Measurements from ENCODE around the gene C16orf74.

C16orf74 gene

DNA sequence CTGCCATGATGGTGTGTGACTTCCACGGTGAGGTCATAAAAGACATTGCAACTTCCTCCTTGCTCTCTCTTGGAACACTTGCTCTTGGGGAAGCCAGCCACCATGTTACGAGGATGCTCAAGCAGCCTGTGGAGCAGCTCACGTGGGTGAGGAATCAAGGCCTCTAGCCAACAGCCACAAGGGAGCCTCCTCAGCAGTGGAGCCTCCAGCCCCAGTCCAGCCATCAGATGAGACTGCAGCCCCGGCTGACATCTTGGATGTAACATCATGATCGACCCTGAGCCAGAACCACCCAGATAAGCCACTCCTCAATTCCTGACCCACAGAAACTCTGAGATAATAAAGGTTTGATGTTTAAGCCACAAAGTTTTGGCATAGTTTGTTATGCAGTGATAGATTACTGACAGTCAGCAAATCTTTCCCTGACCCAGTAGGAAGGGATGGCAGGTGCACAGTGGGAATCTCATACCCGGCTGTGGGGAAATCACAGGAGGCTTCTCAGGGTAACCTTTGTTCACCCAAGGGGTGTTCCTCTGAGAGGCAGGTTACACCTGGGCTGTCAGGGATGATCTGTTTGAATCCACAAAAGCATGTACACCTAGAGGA, 38.8 kb downstream of the C16orf74 start:
- Histone ChIP-seq H3K36me3 (replicated peaks; ENCODE audit: insufficient read depth, low read length) (no peaks in the 10 kb centered on the region), H3K27ac (ENCODE audit: low read length) (no peak overlapping the region), H3K4me2 (ENCODE audit: low read depth, low read length) (no peak overlapping the region), H3K27me3 (replicated peaks; ENCODE audit: insufficient read depth, low read length) (peaks cover 18% of the 10 kb centered on the region; the same call in 1 of the 2 replicates), H3K4me1 (ENCODE audit: low read length) (no peaks in the 10 kb centered on the region), H3K9ac (ENCODE audit: low read length) (no peak overlapping the region), H3K4me3 (ENCODE audit: low read length) (no peak overlapping the region), H3F3A (ENCODE audit: insufficient read depth, low read length) (no peaks in the 10 kb centered on the region), H3K9me2 (replicated peaks; ENCODE audit: insufficient read depth, low read length) (no peaks in the 10 kb centered on the region), H4K20me1 (ENCODE audit: insufficient read depth, low read length) (no peaks in the 10 kb centered on the region), H3K79me2 (ENCODE audit: low read length) (no peaks in the 10 kb centered on the region), H2AFZ (ENCODE audit: low read length) (no peak overlapping the region), H3K9me3 (replicated peaks; ENCODE audit: insufficient read depth, low read length) (no peaks in the 10 kb centered on the region)
- DNase-seq: no peak
- TF ChIP-seq, protein P1, sequence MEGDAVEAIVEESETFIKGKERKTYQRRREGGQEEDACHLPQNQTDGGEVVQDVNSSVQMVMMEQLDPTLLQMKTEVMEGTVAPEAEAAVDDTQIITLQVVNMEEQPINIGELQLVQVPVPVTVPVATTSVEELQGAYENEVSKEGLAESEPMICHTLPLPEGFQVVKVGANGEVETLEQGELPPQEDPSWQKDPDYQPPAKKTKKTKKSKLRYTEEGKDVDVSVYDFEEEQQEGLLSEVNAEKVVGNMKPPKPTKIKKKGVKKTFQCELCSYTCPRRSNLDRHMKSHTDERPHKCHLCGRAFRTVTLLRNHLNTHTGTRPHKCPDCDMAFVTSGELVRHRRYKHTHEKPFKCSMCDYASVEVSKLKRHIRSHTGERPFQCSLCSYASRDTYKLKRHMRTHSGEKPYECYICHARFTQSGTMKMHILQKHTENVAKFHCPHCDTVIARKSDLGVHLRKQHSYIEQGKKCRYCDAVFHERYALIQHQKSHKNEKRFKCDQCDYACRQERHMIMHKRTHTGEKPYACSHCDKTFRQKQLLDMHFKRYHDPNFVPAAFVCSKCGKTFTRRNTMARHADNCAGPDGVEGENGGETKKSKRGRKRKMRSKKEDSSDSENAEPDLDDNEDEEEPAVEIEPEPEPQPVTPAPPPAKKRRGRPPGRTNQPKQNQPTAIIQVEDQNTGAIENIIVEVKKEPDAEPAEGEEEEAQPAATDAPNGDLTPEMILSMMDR (IDR thresholded peaks at IDR 0.05; ENCODE audit: low read length): no peak
- no peak for TF ChIP-seq EZH2phosphoT487 (IDR thresholded peaks at IDR 0.05; ENCODE audit: low read length)
- no peak for TF ChIP-seq EZH2 (optimal IDR thresholded peaks at IDR 0.05; ENCODE audit: low read depth, low read length)

DNA sequence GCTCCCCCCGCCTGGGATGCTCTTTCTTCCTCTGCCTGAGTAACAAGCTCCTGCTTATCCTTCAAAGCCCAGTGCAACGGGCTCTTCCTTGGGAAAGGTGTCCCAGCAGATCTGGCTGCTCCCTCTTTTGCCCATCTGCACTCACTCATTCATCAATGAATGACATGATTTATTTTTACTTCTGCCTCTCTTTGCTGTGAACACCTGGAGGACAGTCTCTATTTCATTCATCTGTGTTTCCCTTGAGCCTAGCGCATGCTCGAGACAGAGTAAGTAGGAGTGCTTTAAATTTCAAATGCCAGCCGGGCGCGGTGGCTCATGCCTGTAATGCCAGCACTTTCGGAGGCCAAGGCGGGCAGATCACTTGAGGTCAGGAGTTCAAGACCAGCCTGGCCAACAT, 40.2 kb downstream of the C16orf74 start:
- no peak overlapping the region for H2AFZ ChIP-seq (ENCODE audit: low read length)
- H3K9me3 ChIP-seq (replicated peaks; ENCODE audit: insufficient read depth, low read length): no peaks in the 10 kb centered on the region
- TF ChIP-seq EZH2phosphoT487 (IDR thresholded peaks at IDR 0.05; ENCODE audit: low read length) (no peak), EZH2 (optimal IDR thresholded peaks at IDR 0.05; ENCODE audit: low read depth, low read length) (no peak)
- TF ChIP-seq, protein P1 (IDR thresholded peaks at IDR 0.05; ENCODE audit: low read length): no peak
- peaks cover 6% of the 10 kb centered on the region; the same call in 1 of the 2 replicates for H3K27me3 ChIP-seq (replicated peaks; ENCODE audit: insufficient read depth, low read length)
- H3K4me2 ChIP-seq (ENCODE audit: low read depth, low read length): no peak overlapping the region
- H3F3A ChIP-seq (ENCODE audit: insufficient read depth, low read length): no peaks in the 10 kb centered on the region
- H3K9me2 ChIP-seq (replicated peaks; ENCODE audit: insufficient read depth, low read length): no peaks in the 10 kb centered on the region
- no peak overlapping the region for H3K4me3 ChIP-seq (ENCODE audit: low read length)
- H3K79me2 ChIP-seq (ENCODE audit: low read length): no peaks in the 10 kb centered on the region
- H3K9ac ChIP-seq (ENCODE audit: low read length): no peak overlapping the region
- no peak overlapping the region for H3K27ac ChIP-seq (ENCODE audit: low read length)
- H3K4me1 ChIP-seq (ENCODE audit: low read length): no peaks in the 10 kb centered on the region
- DNase-seq: no peak
- no peaks in the 10 kb centered on the region for H3K36me3 ChIP-seq (replicated peaks; ENCODE audit: insufficient read depth, low read length)
- no peaks in the 10 kb centered on the region for H4K20me1 ChIP-seq (ENCODE audit: insufficient read depth, low read length)

DNA sequence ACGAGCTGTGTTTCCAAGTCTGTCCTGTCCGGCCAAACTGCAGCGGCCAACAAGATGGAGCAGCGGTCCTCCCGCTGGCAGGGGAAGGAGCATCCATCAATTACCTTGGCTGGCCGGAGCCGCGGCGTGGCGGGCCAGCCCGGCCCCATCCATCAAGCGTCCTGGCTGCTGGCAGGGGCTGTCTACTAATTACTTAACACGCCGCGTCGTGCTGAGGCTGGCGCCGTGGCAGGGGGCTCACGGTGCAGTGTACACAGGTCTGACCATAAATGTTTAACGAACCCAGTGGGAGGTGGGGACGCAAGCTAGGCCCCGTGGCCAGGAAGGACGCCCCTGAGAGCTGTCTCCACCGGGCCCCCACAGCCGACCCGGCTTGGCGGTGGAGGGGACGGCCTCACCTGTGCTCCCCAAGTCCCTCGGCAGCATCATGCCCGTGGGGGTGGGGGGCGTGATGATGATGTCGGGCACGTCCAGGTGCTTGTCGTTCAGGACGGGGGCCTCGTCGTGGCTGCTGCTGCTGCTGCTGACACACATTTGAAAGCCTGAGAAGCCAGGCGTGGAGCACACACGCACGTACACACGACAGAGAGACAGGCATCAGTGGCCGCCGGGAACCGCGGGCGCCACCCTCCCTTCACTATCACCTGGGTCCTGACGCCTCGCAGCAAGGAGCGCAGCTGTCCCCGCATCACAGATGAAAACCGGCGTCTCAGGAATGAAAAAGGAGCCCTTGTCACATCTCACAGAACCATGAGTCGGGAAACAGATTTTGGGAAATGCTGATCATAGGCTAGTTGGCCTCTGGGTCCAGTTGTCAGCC, 40.9 kb downstream of the C16orf74 start:
- no peaks in the 10 kb centered on the region for H3K9me3 ChIP-seq (replicated peaks; ENCODE audit: insufficient read depth, low read length)
- no peaks in the 10 kb centered on the region for H3K4me1 ChIP-seq (ENCODE audit: low read length)
- no peaks in the 10 kb centered on the region for H4K20me1 ChIP-seq (ENCODE audit: insufficient read depth, low read length)
- H3K4me3 ChIP-seq (ENCODE audit: low read length): no peak overlapping the region
- H3F3A ChIP-seq (ENCODE audit: insufficient read depth, low read length): no peaks in the 10 kb centered on the region
- no peak overlapping the region for H3K4me2 ChIP-seq (ENCODE audit: low read depth, low read length)
- H3K9me2 ChIP-seq (replicated peaks; ENCODE audit: insufficient read depth, low read length): no peaks in the 10 kb centered on the region
- H3K36me3 ChIP-seq (replicated peaks; ENCODE audit: insufficient read depth, low read length): no peaks in the 10 kb centered on the region
- no peaks in the 10 kb centered on the region; the same call in 1 of the 2 replicates for H3K27me3 ChIP-seq (replicated peaks; ENCODE audit: insufficient read depth, low read length)
- TF ChIP-seq, protein P1 (IDR thresholded peaks at IDR 0.05; ENCODE audit: low read length): no peak
- no peak for TF ChIP-seq EZH2phosphoT487 (IDR thresholded peaks at IDR 0.05; ENCODE audit: low read length)
- no peak overlapping the region for H2AFZ ChIP-seq (ENCODE audit: low read length)
- H3K27ac ChIP-seq (ENCODE audit: low read length): no peak overlapping the region
- H3K79me2 ChIP-seq (ENCODE audit: low read length): no peaks in the 10 kb centered on the region
- no peak for DNase-seq
- H3K9ac ChIP-seq (ENCODE audit: low read length): no peak overlapping the region
